Endothelial cell of umbilical vein (primary cell): Measurements from ENCODE around the gene PGLYRP4. TPM values are rescaled to one million over a fixed set of nuclear protein-coding genes. Genes with fewer than 3 reads are reported as not detected.

Experiments
- BruUV-seq: library from RNA; stranded (reverse); fragments of 400-500 nt; replicated peaks from 2 replicates; lab custom pipeline; 2021; lab: Mats Ljungman, UMichigan
- CTCF ChIA-PET: fragments of 300-600, 350-600 bp; sonication (Branson Sonifier 250); formaldehyde crosslinking; loops from one replicate; lab custom pipeline; 2021; ENCODE audit warnings: antibody characterized with exemption, inconsistent platforms; lab: Charles Lee
- POLR2A ChIA-PET: fragments of 300-600, 350-600 bp; sonication (Branson Sonifier 250); formaldehyde crosslinking; loops from one replicate; lab custom pipeline; 2021; ENCODE audit warnings: antibody characterized with exemption, inconsistent platforms; lab: Charles Lee
- DNase-seq: peaks from one replicate; pipeline ENCODE4 v3.0.0-alpha.2; 2011; ENCODE audit warnings: low read depth, low spot score
- FAIRE-seq: peaks from 2 replicates; lab custom pipeline; 2011; peaks lifted over from hg19 to GRCh38; lab: Jason Lieb, UNC
- H2AFZ ChIP-seq: 2 replicates; pipeline ENCODE4 v1.6.0; 2012; ENCODE audit warnings: low read depth, low read length, control low read depth, inconsistent platforms
- H3K27ac ChIP-seq: 2 replicates; pipeline ENCODE4 v1.5.1; 2011; ENCODE audit warnings: low read depth, mild to moderate bottlenecking, control low read depth, low read length, moderate library complexity; ENCODE audit not compliant: insufficient read depth
- H3K27me3 ChIP-seq, 2 experiments: 2 replicates each; pipeline versions ENCODE4 v1.6.0 to v1.6.1; 2011; ENCODE audit warnings: low read length in 2 of 2, mixed read lengths in 1 of 2; ENCODE audit not compliant: control insufficient read depth in 2 of 2, insufficient read depth in 2 of 2
- H3K36me3 ChIP-seq, 2 experiments: 2 replicates in 1 of 2; 3 replicates in 1 of 2; pipeline ENCODE4 v1.5.1; 2011; ENCODE audit warnings: low read length in 2 of 2, mild to moderate bottlenecking in 1 of 2, moderate library complexity in 1 of 2; ENCODE audit not compliant: control insufficient read depth in 2 of 2, insufficient read depth in 2 of 2; ENCODE audit errors: extremely low read depth in 1 of 2
- H3K4me1 ChIP-seq: 3 replicates; pipeline ENCODE4 v1.5.1; 2011; ENCODE audit warnings: mild to moderate bottlenecking, low read length; ENCODE audit not compliant: control insufficient read depth, insufficient read depth; ENCODE audit errors: extremely low read depth
- H3K4me2 ChIP-seq: 2 replicates; pipeline ENCODE4 v1.6.1; 2011; ENCODE audit warnings: low read length, control low read depth, mixed read lengths; ENCODE audit not compliant: insufficient read depth
- H3K4me3 ChIP-seq, 3 experiments: fragments of 200-600 bp in 1 of 3; sonication (generic), shearing (Covaris generic) in 1 of 3; replicated peaks in 1 of 3; 2 replicates each; pipeline ENCODE4 v1.5.1; 2011 to 2016; ENCODE audit warnings: control low read depth in 3 of 3, low read length in 3 of 3, mild to moderate bottlenecking in 2 of 3, inconsistent platforms in 1 of 3, low read depth in 1 of 3, moderate library complexity in 1 of 3; ENCODE audit not compliant: insufficient read depth in 1 of 3
- H3K79me2 ChIP-seq: 2 replicates; pipeline ENCODE4 v1.6.0; 2012; ENCODE audit warnings: low read length, inconsistent platforms; ENCODE audit not compliant: control insufficient read depth, insufficient read depth
- H3K9ac ChIP-seq: replicated peaks from 2 replicates; pipeline ENCODE3; 2011; ENCODE audit warnings: low read length, control low read depth; ENCODE audit not compliant: insufficient read depth; ENCODE audit errors: extremely low read depth
- H3K9me1 ChIP-seq: replicated peaks from 3 replicates; pipeline ENCODE4 v1.6.0; 2011; ENCODE audit warnings: mild to moderate bottlenecking, low read length; ENCODE audit not compliant: control insufficient read depth, insufficient read depth; ENCODE audit errors: extremely low read depth
- H3K9me3 ChIP-seq: replicated peaks from 2 replicates; pipeline ENCODE4 v1.5.1; 2012; ENCODE audit warnings: low read length, inconsistent platforms; ENCODE audit not compliant: control insufficient read depth, insufficient read depth
- H4K20me1 ChIP-seq: replicated peaks from 2 replicates; pipeline ENCODE3; 2011; ENCODE audit warnings: mild to moderate bottlenecking, low read length; ENCODE audit not compliant: control insufficient read depth, insufficient read depth; ENCODE audit errors: extremely low read depth
- EZH2 ChIP-seq: IDR thresholded peaks from 2 replicates; pipeline ENCODE4 v1.6.1; 2012; ENCODE audit warnings: borderline replicate concordance, low read depth, mild to moderate bottlenecking, moderate library complexity, low read length, inconsistent platforms; ENCODE audit not compliant: severe bottlenecking
- FOS ChIP-seq: IDR thresholded peaks from 2 replicates; pipeline ENCODE4 v1.6.1; 2011; ENCODE audit warnings: mild to moderate bottlenecking, low read length, moderate library complexity, borderline replicate concordance; ENCODE audit not compliant: insufficient read depth
- GATA2 ChIP-seq: IDR thresholded peaks from 2 replicates; pipeline ENCODE4 v1.7.0; 2011; ENCODE audit warnings: low read depth, mild to moderate bottlenecking, moderate library complexity, mixed read lengths, low read length; ENCODE audit not compliant: insufficient read length, insufficient read depth
- JUN ChIP-seq: IDR thresholded peaks from 2 replicates; pipeline ENCODE4 v1.6.1; 2011; ENCODE audit warnings: borderline replicate concordance, low read depth; ENCODE audit not compliant: insufficient read length, insufficient read depth
- MAX ChIP-seq: IDR thresholded peaks from 2 replicates; pipeline ENCODE4 v1.6.1; 2011; ENCODE audit not compliant: insufficient read depth, insufficient read length
- MYC ChIP-seq: IDR thresholded peaks from one replicate; pipeline ENCODE4 v1.6.1; 2011; ENCODE audit warnings: mild to moderate bottlenecking, low read depth, low read length
- POLR2A ChIP-seq: IDR thresholded peaks from 2 replicates; pipeline ENCODE4 v1.6.1; 2012; ENCODE audit warnings: low read depth, mild to moderate bottlenecking, control low read depth, low read length
- POLR2AphosphoS5 ChIP-seq: IDR thresholded peaks from 2 replicates; pipeline ENCODE4 v1.6.1; 2012; ENCODE audit warnings: low read depth, mild to moderate bottlenecking, control low read depth, low read length, moderate library complexity; ENCODE audit not compliant: insufficient read depth
- dilution Hi-C: fragments of 300-500 bp; cut with MboI; formaldehyde crosslinking; loops from one replicate; pipeline ENCODE4 v1.15.0; 2019; ENCODE audit warnings: low sequenced_read_pairs; ENCODE audit not compliant: extremely low pct_ligation_motif_present
- intact Hi-C: fragments of 100-400 bp; cut with micrococcal nuclease; formaldehyde crosslinking; loops from one replicate; pipeline ENCODE4 v1.10.0; 2022
- polyA plus RNA-seq, 4 experiments: library from polyadenylated mRNA; depleted of rRNA in 3 of 4; stranded (reverse) in 3 of 4; unstranded in 1 of 4; fragments of >200 nt; gene quantifications; 2 replicates each; pipeline versions ENCODE4 v1.2.1 to v1.2.3, GENCODE V29; 2011 to 2012; ENCODE audit warnings: missing spikeins in 1 of 4
- total RNA-seq: library from RNA; stranded (reverse); gene quantifications from 2 replicates; pipeline ENCODE4 v1.2.3, GENCODE V29; 2021
- TF ChIP-seq, protein P1 (sequence below), 2 donors: IDR thresholded peaks; 1 replicate in 1 of 2; 2 replicates in 1 of 2; pipeline ENCODE4 v1.5.1; 2011; ENCODE audit warnings: low read length in 2 of 2, mild to moderate bottlenecking in 2 of 2, moderate library complexity in 2 of 2, control low read depth in 1 of 2, inconsistent platforms in 1 of 2, low read depth in 1 of 2; ENCODE audit not compliant: insufficient read depth in 1 of 2; ENCODE audit errors: extremely low read depth in 1 of 2

The PGLYRP4 gene
- total and polyA plus RNA-seq, 2 donors (not counting 3 experiments of a cell fraction or from before 2014, with no cell fraction given): not detected

DNA sequence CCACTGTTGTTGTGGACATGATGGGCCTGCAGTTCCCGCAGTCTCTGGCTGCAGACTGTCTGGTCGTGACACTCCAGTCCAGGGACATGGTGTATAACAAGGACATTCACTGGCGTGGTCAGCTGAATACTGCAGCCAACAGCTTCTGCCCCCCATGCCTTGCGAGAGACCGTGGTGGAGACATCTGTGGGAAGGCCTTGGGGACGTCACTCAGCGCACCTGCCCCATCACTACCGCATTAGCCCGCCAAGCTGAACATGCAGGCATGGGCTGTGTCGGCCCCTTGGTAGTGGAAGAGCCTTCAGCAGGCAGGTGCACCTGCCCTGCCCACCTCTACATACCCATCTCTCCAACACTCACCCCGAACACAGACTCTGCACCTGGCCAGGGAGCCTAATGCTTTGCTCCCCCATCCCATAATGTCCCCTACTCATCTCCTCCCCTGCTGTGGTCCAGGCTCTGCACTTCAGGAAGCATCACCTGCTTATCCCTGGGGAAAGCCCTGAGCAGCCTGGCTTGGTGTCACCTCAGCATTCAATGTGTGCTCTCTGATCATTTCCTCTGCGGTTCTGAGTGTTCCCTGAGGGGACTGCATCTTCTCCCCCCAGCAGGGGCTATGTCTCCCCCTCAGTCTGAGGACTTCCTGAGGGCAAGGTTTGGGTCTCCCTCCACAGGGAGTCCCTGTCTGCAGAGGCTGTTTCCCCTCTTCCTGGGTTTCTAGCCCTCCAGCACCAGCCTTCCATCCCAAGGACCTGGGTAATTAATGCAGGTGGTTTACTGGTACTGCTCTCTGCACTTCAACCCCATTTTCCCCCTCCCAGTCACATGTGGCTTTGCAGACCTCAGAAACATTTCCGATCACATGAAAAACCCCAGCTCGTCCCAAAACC is 3.2 kb downstream of the PGLYRP4 start:
- POLR2A ChIA-PET: interaction anchor here (0.6 kb wide), 1 partner anchor 232 kb away, joined by 3 read pairs; no protein-coding TSS in a partner anchor
- CTCF ChIA-PET: interaction anchor here (1.5 kb wide), 1 partner anchor 149 kb away, joined by 5 read pairs; no protein-coding TSS in a partner anchor
- TF ChIP-seq MYC: no peak
- no peak for TF ChIP-seq POLR2AphosphoS5
- TF ChIP-seq, protein P1, sequence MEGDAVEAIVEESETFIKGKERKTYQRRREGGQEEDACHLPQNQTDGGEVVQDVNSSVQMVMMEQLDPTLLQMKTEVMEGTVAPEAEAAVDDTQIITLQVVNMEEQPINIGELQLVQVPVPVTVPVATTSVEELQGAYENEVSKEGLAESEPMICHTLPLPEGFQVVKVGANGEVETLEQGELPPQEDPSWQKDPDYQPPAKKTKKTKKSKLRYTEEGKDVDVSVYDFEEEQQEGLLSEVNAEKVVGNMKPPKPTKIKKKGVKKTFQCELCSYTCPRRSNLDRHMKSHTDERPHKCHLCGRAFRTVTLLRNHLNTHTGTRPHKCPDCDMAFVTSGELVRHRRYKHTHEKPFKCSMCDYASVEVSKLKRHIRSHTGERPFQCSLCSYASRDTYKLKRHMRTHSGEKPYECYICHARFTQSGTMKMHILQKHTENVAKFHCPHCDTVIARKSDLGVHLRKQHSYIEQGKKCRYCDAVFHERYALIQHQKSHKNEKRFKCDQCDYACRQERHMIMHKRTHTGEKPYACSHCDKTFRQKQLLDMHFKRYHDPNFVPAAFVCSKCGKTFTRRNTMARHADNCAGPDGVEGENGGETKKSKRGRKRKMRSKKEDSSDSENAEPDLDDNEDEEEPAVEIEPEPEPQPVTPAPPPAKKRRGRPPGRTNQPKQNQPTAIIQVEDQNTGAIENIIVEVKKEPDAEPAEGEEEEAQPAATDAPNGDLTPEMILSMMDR (IDR thresholded peaks at IDR 0.05; ENCODE audit: extremely low read depth in 1 of 2, insufficient read depth in 1 of 2, low read depth in 1 of 2, low read length in 2 of 2): no peak
- no peak for TF ChIP-seq MAX
- TF ChIP-seq EZH2: no peak
- TF ChIP-seq GATA2: no peak
- TF ChIP-seq JUN: no peak
- no peak for TF ChIP-seq FOS
- no peak for TF ChIP-seq POLR2A

More for the DNA sequence above, 3.2 kb downstream of the PGLYRP4 start:
- FAIRE-seq (no peak), DNase-seq (no peak)
- H4K20me1 ChIP-seq: no peaks in the 10 kb centered on the region
- no peak overlapping the region for H3K4me2 ChIP-seq
- no peak overlapping the region for H2AFZ ChIP-seq
- no peaks in the 10 kb centered on the region for H3K4me1 ChIP-seq
- dilution Hi-C loops: no loop called here
- no TSS peak for BruUV-seq
- intact Hi-C loops: no loop called here
- H3K9me3 ChIP-seq: no peaks in the 10 kb centered on the region
- H3K9ac ChIP-seq: no peak overlapping the region
- H3K79me2 ChIP-seq: no peaks in the 10 kb centered on the region
- no peaks in the 10 kb centered on the region for H3K9me1 ChIP-seq
- H3K27me3 ChIP-seq: peaks cover 2 to 3% of the 10 kb centered on the region in 2 experiments
- H3K36me3 ChIP-seq: no peaks in the 10 kb centered on the region
- H3K27ac ChIP-seq: no peak overlapping the region
- no peak overlapping the region for H3K4me3 ChIP-seq
